SKM-1 (cell line): ENCODE data around the gene PDE5A.

Experiments used
- DNase-seq: peaks from one replicate; lab custom pipeline; 2025; ENCODE audit not compliant: unreplicated experiment; lab: John Stamatoyannopoulos, UW

Gene PDE5A

DNA sequence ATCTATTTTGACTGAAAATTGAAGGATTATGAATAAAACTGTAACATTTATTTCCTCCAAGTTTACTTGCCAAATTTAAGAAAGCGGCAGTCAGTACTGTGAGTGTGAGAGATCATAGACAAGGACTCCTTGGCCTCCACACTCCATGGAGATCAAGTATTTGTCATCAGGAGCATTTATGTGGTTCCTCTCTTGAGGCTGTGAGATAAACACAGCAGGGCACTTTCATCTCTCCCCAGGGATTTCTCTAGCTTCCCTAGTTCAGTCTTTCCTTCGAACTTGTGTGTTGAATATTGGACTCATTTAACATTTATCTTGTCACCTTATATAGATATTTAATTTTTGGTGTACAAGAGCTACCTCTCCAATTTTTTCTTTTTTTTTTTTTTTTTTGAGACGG lies 40.8 kb downstream of the PDE5A start:
- DNase-seq, result no peak

DNA sequence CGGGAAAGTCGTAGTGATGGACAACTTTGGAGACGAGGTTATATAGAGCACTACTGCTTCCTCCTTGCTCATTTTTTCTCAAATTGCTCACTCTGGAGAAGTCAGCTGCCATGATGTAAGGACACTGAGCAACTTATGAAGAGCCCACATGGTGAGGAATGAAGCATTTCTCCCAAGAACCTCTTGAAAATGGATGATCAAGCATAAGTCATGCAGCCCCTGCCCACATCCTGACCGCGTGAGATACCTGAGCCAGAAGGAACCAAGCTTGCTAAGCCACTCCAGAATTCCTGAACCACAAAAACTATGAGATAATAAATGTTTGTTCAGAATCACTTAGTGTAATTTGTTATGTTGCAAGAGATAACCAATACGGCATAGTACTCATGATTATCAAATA lies 42.8 kb downstream of the PDE5A start:
- DNase-seq, result no peak

- DNase-seq, result no peak
Measured at GRCh38 chr4:119581190-119581873, 47.3 kb downstream of the PDE5A start.

DNA sequence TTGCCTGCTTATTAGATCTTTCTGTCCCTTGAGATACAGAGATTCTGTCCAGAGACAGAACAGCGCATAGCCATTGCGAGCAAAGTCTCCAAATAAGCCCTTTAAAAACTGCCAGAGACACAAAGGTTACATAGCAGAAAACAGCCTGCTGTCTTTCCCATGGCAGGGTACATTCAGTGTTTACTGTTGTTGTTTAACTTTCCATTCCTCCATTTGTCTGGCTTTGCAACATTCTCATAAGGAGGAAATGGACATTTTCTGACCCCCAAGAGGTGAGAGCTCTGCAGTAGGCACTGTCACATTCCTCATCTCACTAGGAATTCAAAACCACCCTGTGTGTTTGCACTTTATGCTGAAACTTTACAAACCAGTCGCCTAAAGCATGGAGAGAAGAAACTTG lies 48.3 kb downstream of the PDE5A start:
- DNase-seq, result no peak

DNA sequence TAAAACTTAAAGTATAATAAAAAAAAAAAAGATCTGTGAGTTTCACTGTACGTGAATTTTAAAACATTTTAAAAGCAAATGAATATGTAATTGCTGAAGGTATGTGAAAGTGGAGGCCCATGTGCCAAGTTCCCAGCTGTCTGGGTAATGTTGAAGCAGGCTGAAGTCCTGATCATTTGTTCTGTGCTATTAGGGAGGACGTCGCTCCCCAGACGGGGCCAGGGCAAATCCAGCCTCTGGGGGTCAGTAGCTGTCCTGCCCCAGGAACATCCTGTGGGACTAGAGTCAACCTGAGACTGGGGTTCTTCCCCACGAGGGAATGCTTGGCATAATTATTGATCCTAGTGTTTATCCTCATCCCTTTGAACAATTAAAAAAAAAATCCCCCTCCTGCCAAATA lies 48.8 kb downstream of the PDE5A start:
- no peak for DNase-seq

DNA sequence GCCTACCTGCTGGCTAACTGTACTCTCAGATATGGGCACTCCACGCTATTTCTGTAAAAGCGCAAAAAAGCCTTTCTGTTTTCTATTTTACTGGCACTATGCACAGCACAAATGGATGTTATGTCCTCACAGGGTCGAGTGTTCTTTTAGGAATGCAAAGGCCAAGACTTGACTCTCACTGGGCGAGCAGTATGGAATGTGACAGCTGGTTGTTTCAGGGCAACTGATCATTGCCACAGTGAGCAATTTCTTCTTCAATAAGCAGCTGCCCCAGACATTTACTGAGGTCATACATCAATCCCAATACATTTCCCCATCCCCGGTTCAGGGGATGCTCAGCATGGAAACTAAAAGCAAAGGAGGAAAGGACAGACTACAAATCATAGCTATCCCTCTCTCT lies 58.2 kb downstream of the PDE5A start:
- no peak for DNase-seq

DNA sequence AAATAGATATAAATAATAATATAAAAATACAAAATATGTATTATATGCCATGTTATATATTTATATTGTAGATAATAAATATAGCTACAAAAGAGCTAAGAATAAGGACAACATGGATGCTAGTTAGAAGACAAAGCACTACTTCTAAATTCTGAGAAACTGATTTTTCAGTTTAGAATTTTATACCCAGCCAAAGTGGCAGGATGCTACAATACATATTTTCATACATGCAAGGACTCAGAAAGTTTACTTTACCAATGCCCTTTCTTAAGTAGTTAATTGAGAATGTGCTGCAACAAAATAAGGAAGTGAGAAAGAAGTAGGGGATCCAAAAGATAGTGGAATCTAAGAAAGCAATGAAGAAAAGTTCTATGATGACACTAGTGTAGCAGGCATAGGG lies 64.5 kb downstream of the PDE5A start:
- DNase-seq, result no peak

DNA sequence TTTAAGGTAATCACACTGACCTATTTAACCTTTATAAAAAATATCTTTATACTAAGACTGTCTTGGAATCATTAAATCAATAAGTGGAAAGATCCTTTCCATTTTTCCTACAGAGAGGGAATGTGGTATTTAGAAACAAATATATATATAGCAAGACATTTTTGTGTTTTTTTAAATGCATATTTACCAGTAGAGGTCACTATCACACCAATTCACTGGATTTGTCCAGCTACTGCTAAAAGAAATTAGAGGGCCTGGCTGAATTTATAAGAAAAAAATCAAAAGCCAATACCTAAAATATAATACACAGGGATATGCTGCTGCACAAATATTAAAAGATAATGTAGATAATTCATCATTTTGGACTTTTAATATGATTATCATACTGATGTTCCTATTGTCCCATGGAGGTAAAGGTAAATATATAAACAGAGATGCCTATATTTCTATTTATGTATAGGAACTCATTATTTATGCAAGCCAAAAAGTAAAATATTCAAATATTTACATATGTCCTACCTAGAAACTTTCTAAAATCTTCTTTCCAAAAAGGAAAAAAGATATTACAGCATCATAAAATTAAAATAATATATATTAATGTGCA lies 69.5 kb downstream of the PDE5A start:
- DNase-seq, result no peak

DNA sequence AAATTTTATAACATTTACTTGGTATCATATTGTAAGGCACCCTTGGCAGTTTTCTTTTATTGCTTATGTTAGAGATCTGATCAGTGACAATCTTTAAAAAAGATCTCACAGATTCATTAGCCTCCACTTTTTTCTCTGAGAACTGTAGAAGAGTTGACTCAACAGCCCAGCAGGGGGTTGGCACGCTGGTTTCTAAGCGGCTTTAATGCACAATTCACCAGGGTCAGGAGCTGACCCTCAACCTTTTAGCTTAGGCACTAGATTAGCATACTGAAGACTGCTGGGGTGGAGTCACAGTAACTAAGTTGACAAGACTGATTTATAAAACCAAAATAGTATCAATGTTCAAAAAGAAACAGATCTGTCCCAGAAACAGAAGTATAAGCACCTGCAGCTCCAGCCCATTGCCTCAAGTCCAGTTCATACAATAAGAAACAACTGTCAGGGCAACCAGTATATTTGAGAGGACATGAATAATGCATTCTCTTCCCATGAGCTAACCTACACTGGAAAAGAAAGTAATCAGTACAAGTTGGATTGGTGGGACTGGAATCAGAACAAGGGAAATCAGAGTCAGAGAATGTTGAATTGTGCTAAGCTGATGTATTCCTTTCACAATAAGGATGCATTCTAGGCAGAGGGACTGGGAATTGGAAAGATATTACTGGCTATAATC lies 77.6 kb downstream of the PDE5A start:
- no peak for DNase-seq

DNA sequence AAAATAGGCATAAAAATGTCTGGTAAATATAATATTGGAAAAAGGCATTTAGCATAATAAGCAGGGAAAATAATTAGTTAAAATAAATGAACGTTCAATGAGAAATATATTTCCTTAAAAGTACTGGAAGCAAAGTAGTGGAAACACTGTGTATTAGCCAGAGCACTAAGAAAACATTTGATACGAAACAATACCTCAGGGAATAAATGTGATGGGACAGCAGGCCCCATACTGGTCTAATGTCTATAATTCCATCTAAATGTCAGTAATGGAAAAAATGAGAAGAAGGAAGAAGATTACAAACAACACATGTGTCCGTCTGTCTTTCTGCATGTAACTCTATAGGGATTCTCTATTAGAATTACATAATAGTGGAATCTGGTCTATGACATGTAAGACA lies 79.0 kb downstream of the PDE5A start:
- no peak for DNase-seq

DNA sequence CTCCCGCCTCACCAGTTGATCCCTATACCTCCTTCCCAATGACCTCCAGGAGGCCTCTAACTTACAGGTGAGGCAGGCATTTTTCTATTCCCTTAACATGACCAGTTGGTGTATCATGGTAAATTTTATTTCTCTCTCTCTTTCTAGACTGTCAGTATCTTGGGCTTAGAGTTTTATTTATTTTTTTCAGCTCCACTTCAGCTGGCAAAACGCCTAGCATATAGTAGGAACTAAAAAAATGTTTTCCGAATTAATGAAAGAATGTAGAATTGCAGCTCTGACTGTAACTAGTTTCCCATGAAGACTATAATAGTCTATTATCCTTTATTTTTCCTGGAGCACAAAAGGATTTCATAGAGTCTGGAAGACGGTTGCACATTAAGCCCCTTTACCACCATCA lies 84.8 kb downstream of the PDE5A start:
- no peak for DNase-seq

DNA sequence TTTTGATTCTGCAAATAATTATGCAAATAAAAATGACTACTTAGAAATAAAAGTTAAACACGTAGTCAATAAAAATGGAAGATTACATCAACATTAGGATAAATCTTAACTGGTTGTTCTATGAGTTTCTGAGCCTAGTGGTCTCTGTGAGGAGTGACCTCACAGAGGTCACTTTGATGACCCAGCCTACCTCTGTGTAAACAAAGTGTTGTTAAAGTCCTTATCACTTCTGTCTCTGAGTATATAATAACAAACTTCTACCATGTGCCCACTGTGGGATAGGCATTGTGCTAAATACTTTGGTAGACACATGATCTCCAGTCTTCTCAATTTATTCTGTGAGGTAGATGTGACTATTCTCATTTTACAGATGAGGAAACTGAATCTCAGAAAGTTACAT lies 85.4 kb downstream of the PDE5A start:
- no peak for DNase-seq

GRCh38 chr4:119540249-119540648 lies 88.4 kb downstream of the PDE5A start:
- no peak for DNase-seq

DNA sequence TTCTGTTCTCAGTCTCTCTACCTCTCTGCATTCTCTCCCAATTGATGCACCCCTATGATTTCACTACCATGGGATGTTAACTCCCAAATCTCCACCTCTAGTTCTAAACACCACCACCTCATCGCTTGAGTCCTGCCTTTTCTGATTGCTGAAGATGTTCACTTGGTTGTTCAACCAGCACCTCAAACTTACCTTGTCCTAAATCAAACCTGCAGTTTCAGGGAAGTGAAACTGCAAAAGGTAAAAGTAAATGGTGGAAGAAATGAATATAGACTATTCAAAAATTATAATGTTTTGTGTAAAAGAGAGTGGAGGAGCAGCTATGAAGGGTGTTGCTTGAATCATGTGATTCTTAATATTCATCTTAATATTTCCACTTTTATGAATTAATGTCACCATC lies 91.0 kb downstream of the PDE5A start:
- DNase-seq, result no peak

- DNase-seq, result no peak
Measured at GRCh38 chr4:119536572-119537528, 91.8 kb downstream of the PDE5A start.

DNA sequence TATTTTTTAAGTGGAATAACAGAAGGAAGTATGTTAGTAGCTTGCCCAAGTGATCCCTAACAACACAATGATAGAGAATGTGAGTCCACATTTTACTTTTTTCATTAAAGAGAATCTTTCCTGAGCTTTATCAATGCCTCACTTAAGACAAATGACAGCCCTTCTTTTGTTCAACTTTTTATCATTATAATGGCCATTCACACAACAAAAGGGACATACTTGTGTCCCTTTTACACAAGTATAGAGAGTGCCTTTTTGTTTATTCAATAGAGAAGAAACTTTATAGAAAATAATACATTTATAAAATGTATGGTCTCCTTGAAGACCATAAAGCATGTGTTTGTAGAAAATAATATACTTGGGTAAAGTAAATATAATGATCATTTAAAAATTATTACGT lies 96.3 kb downstream of the PDE5A start:
- no peak for DNase-seq

DNA sequence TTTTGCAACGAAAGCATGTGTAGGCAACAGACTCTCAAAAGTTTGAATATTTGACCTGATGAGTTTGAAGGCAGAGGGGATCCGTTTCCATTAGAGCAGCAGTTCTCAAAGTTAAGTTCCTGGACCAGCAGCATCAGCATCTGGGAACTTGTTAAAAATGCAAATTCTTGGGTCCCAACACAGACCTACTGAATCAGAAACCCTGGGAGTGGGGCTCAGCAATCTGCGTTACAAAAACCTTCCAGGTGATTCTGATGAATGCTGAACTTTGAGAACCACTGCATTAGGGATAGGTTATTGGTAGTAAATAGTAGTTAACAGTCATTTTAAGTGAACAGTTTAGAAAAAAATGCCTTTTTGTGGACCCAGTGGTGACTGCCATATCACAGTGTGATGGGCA lies 98.8 kb downstream of the PDE5A start:
- no peak for DNase-seq

DNA sequence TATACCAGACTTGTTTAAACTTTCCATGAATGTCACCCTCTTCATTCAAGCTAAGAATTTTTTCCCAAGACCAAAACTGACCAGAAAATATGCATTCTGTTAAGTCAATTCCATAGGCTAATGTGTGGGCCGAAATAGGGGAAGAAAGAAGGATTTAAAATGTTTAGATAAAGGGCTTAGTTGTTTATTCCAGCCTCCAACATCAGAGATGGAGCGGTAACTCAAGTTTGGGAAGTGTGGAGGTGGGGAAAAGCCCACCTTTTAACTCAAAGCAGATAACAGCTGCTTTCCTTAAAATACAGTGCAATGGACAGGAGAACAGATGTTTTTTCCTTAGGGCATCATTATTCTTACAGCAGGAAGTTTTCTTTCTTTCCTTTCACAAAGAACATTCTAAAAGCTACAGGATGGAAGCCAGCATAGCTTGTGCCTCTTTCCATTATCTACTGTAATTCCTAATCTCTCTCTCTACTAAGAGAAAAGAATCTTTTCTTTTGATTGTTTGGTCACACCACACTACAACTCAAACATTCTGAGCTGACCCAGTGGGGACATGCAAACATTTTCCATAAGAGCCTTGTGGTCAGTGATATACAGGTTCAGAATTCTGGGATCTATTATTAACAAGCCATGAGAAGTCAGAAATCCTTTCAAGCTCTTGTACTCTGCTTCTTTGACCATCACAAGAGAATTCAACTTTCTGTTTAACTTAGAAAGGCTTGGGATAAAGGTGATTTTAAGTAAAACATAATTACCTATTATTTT lies 101.6 kb downstream of the PDE5A start:
- DNase-seq, result no peak

- no peak for DNase-seq
Measured at GRCh38 chr4:119525771-119526712, 102.6 kb downstream of the PDE5A start.
